Erythroblast (primary cell): Measurements from ENCODE around the gene MEGF10.

Source experiments
- DNase-seq, 2 experiments: peaks; one replicate each; lab custom pipeline; 2025; lab: John Stamatoyannopoulos, UW
- GATA1 ChIP-seq: IDR thresholded peaks from 2 replicates; pipeline ENCODE4 v1.6.1; 2011; ENCODE audit warnings: low read depth, mild to moderate bottlenecking, control low read depth, low read length, moderate library complexity
- POLR2A ChIP-seq: IDR thresholded peaks from 2 replicates; pipeline ENCODE4 v1.6.1; 2011; ENCODE audit warnings: mild to moderate bottlenecking, low read length

Gene MEGF10

GRCh38 chr5:127358284-127358683, 67.7 kb downstream of the MEGF10 start:
- DNase-seq = no peak
- TF ChIP-seq GATA1 (no peak), POLR2A (no peak)

GRCh38 chr5:127358740-127359139, 68.1 kb downstream of the MEGF10 start:
- DNase-seq = no peak
- TF ChIP-seq GATA1 = no peak

- no peak for DNase-seq
- no peak for TF ChIP-seq GATA1
- no peak for TF ChIP-seq POLR2A
Measured at GRCh38 chr5:127359502-127359901, 68.9 kb downstream of the MEGF10 start.

GRCh38 chr5:127363403-127363802, 72.8 kb downstream of the MEGF10 start:
- TF ChIP-seq POLR2A (no peak), GATA1 (no peak)
- no peak for DNase-seq

GRCh38 chr5:127367029-127367428, 76.4 kb downstream of the MEGF10 start:
- DNase-seq = no peak
- TF ChIP-seq POLR2A (no peak), GATA1 (no peak)

GRCh38 chr5:127367946-127368465, 77.4 kb downstream of the MEGF10 start:
- TF ChIP-seq GATA1 (no peak), POLR2A (no peak)

GRCh38 chr5:127369796-127370195, 79.2 kb downstream of the MEGF10 start:
- DNase-seq = no peak
- no peak for TF ChIP-seq GATA1
- no peak for TF ChIP-seq POLR2A

More at GRCh38 chr5:127367946-127368465, 77.4 kb downstream of the MEGF10 start:
- no peak for DNase-seq

- TF ChIP-seq POLR2A = no peak
- TF ChIP-seq GATA1 = no peak
- DNase-seq = no peak
Measured at GRCh38 chr5:127370631-127371030, 80.0 kb downstream of the MEGF10 start.

- TF ChIP-seq POLR2A (no peak), GATA1 (no peak)
- peak; percentile 4 to 29 for DNase-seq
Measured at GRCh38 chr5:127373858-127374491, 83.4 kb downstream of the MEGF10 start.

GRCh38 chr5:127375124-127375523, 84.5 kb downstream of the MEGF10 start:
- no peak for DNase-seq
- no peak for TF ChIP-seq POLR2A
- TF ChIP-seq GATA1 = no peak

GRCh38 chr5:127375544-127376091, 85.0 kb downstream of the MEGF10 start:
- no peak for DNase-seq
- TF ChIP-seq GATA1 (no peak), POLR2A (no peak)

GRCh38 chr5:127377651-127378050, 87.1 kb downstream of the MEGF10 start:
- TF ChIP-seq POLR2A = no peak
- TF ChIP-seq GATA1 = no peak
- no peak for DNase-seq

GRCh38 chr5:127385936-127386335, 95.3 kb downstream of the MEGF10 start:
- TF ChIP-seq POLR2A = no peak
- TF ChIP-seq GATA1 = no peak
- no peak for DNase-seq

- DNase-seq = no peak
- no peak for TF ChIP-seq POLR2A
Measured at GRCh38 chr5:127386557-127386956, 96.0 kb downstream of the MEGF10 start.

GRCh38 chr5:127389601-127390000, 99.0 kb downstream of the MEGF10 start:
- TF ChIP-seq GATA1 = no peak
- TF ChIP-seq POLR2A = no peak
- no peak for DNase-seq

GRCh38 chr5:127392762-127393161, 102.2 kb downstream of the MEGF10 start:
- no peak for DNase-seq
- TF ChIP-seq GATA1 (no peak), POLR2A (no peak)
